GM06990 (cell line): ENCODE results near the gene PRKG1.

ENCODE experiments used
- DNase-seq: peaks from one replicate; pipeline ENCODE4 v3.0.0-alpha.2; 2011; ENCODE audit not compliant: insufficient read length; ENCODE audit errors: extremely low read depth
- H3K27me3 ChIP-seq: replicated peaks from 2 replicates; pipeline ENCODE4 v1.6.0; 2011; ENCODE audit warnings: low read length; ENCODE audit not compliant: control insufficient read depth, insufficient read depth
- H3K36me3 ChIP-seq: 2 replicates; pipeline ENCODE4 v1.5.1; 2011; ENCODE audit warnings: low read length; ENCODE audit not compliant: control insufficient read depth, insufficient read depth
- H3K4me3 ChIP-seq: replicated peaks from 2 replicates; pipeline ENCODE4 v1.5.1; 2011; ENCODE audit warnings: low read depth, mild to moderate bottlenecking, control low read depth, low read length
- TF ChIP-seq, protein P1 (sequence below): IDR thresholded peaks from 2 replicates; pipeline ENCODE4 v1.5.1; 2011; ENCODE audit warnings: low read length, control low read depth, mild to moderate bottlenecking, inconsistent platforms; ENCODE audit not compliant: insufficient read depth, poor library complexity, severe bottlenecking

The PRKG1 gene

DNA sequence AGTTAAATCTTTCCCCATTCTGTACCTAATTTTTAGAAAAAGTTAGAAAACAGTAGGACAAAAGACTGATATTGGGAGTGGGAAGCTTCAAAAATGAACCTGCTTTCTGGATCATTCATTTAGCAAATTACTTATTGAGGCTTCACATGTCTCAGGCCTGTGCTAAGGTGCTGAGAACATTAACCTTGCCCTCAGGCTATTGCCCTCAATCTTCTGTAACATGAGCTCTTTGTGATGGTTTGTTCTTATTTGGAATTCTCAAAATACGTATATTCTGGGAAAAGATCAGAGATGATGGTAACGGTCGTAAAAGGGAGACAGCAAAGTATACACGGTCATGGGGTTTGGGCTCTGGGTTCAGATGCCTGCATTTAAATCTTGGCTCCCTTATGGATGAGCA, 39.5 kb upstream of the PRKG1 start:
- TF ChIP-seq, protein P1, sequence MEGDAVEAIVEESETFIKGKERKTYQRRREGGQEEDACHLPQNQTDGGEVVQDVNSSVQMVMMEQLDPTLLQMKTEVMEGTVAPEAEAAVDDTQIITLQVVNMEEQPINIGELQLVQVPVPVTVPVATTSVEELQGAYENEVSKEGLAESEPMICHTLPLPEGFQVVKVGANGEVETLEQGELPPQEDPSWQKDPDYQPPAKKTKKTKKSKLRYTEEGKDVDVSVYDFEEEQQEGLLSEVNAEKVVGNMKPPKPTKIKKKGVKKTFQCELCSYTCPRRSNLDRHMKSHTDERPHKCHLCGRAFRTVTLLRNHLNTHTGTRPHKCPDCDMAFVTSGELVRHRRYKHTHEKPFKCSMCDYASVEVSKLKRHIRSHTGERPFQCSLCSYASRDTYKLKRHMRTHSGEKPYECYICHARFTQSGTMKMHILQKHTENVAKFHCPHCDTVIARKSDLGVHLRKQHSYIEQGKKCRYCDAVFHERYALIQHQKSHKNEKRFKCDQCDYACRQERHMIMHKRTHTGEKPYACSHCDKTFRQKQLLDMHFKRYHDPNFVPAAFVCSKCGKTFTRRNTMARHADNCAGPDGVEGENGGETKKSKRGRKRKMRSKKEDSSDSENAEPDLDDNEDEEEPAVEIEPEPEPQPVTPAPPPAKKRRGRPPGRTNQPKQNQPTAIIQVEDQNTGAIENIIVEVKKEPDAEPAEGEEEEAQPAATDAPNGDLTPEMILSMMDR: no peak
- H3K4me3 ChIP-seq: no peak overlapping the region
- H3K27me3 ChIP-seq: no peaks in the 10 kb centered on the region

DNA sequence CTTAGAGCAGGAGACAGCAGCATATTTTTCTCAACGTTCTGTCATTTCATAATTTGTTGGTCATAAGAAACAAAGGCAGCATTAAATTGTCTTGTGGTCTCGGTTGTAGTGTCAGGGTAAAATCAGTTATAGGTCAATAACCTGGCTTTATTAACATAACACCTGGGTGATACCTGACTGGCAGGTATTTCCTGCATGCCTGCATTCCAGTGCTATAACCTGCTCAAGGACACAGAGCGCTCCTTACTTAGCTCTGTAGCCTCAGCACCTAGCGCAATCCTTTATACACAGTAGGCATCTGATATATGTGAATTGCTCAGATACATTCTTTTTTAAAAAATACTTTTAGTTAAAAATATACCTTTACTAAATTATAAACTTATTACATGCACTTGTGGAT, 38.9 kb upstream of the PRKG1 start:
- DNase-seq: no peak
- Histone ChIP-seq H3K27me3 (no peaks in the 10 kb centered on the region), H3K4me3 (no peak overlapping the region), H3K36me3 (no peaks in the 10 kb centered on the region)
- TF ChIP-seq, protein P1: no peak

More for the DNA sequence above, 39.5 kb upstream of the PRKG1 start:
- no peaks in the 10 kb centered on the region for H3K36me3 ChIP-seq
- no peak for DNase-seq

DNA sequence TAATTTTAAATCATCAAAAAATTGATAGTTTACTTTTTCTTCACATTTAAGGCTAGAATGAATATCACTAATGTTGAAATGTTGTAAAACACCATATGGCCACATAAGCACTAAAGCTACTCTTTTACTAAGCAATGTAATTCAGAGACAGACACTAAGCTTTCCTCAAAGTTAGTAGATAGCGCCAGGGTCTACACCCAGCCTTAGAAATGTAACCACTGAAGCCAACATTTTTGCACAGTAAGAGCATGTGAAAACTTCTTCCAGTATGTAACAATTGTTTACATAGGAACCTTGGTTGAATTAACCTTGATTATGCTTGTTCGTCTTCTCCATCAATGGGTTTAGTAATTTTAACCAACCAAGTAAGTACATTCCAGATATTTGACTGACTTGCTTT, 28.4 kb upstream of the PRKG1 start:
- DNase-seq: no peak
- TF ChIP-seq, protein P1: no peak
- no peaks in the 10 kb centered on the region for H3K27me3 ChIP-seq
- H3K4me3 ChIP-seq: no peak overlapping the region
- H3K36me3 ChIP-seq: no peaks in the 10 kb centered on the region

DNA sequence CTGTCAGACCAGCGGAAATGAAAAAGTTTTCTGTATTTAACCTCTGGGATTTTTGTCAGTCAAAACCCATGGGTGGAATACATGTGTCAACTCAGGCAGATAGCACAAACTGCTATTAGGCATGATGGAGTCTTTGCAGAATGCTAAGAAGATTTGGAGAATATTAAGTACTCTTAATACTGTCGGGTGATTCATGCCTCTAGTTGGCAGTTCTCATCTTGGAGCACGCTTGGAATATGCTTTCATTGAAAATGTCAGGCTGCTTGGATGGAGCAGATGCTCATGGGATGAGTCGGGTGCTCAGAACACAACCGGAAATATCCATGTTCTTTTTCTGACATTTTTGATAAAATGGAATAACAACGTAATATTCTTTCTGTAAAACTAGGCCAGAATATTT, 27.6 kb upstream of the PRKG1 start:
- H3K36me3 ChIP-seq: no peaks in the 10 kb centered on the region
- no peaks in the 10 kb centered on the region for H3K27me3 ChIP-seq
- TF ChIP-seq, protein P1: no peak
- DNase-seq: no peak
- no peak overlapping the region for H3K4me3 ChIP-seq

DNA sequence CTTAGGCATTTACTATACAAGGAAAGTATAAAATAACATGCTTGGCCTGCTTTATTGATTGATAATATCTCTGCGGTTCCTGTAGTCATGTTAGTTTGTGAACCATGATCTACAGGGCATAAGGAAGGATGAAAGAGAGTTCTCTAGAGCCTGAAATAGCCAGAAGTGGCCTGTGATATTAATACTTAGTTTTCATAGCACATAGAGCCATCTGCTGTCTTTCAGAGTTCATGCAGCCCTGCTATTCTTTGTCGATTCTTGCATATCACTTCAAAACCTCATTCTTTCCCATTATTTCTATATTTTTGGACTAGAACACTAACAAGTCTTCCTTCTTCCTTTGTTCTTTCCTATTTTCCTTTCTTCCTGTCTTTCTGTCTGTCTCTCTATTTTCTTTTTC, 26.4 kb upstream of the PRKG1 start:
- TF ChIP-seq, protein P1: no peak
- DNase-seq: no peak

DNA sequence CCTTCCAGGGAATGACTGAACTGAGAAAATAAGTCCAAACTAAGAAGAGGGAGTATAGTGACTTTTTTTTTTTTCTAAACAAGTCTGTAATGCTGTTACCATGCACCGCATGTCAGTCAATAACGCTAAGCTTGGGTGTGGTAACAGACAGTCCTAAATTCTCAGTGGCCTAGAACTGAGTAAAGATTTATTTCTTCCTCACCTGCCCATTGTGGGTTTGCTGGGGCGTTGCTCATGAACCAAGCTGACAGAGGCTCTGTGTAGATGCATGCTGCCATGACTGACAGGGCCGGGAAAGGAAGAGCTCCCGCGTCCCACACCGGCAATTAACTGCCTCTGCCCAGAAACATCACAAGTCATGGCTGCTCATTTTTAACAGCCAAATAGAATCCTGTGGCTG, 25.5 kb upstream of the PRKG1 start:
- Histone ChIP-seq H3K4me3 (no peak overlapping the region), H3K27me3 (no peaks in the 10 kb centered on the region), H3K36me3 (no peaks in the 10 kb centered on the region)
- no peak for DNase-seq
- TF ChIP-seq, protein P1: no peak

More for the DNA sequence above, 26.4 kb upstream of the PRKG1 start:
- H3K27me3 ChIP-seq: no peaks in the 10 kb centered on the region
- H3K36me3 ChIP-seq: no peaks in the 10 kb centered on the region
- H3K4me3 ChIP-seq: no peak overlapping the region
